HUES6 (cell line): ENCODE results near the gene TSNAX.
"Not testable (repeated sequence)": the region's sequence is repeated elsewhere in the genome, so short reads cannot be mapped to it uniquely, and the experiment has no call there.

Source experiments
- H3K27ac ChIP-seq: 2 replicates; pipeline ENCODE4 v1.7.0; 2013; ENCODE audit warnings: low read depth, mild to moderate bottlenecking, low read length, inconsistent platforms
- H3K27me3 ChIP-seq: 2 replicates; pipeline ENCODE4 v1.6.1; 2013; ENCODE audit warnings: low read length; ENCODE audit not compliant: control insufficient read depth, insufficient read depth
- H3K36me3 ChIP-seq: 2 replicates; pipeline ENCODE4 v1.6.1; 2013; ENCODE audit warnings: low read length; ENCODE audit not compliant: control insufficient read depth, insufficient read depth
- H3K4me1 ChIP-seq: 2 replicates; pipeline ENCODE4 v1.6.1; 2013; ENCODE audit warnings: low read length; ENCODE audit not compliant: control insufficient read depth, insufficient read depth
- H3K4me3 ChIP-seq: 2 replicates; pipeline ENCODE4 v1.5.1; 2013; ENCODE audit warnings: low read depth, low read length
- H3K9ac ChIP-seq: one replicate; pipeline ENCODE4 v1.6.1; 2013; ENCODE audit warnings: mild to moderate bottlenecking, low read length
- H3K9me3 ChIP-seq: 2 replicates; pipeline ENCODE4 v1.6.1; 2013; ENCODE audit warnings: low read depth, low read length; ENCODE audit not compliant: control insufficient read depth, insufficient read depth

TSNAX gene

GRCh38 chr1:231499148-231499763 is 29.2 kb upstream of the TSNAX start:
- Histone ChIP-seq H3K9ac (no peak overlapping the region), H3K4me3 (no peak overlapping the region), H3K36me3 (no peaks in the 10 kb centered on the region), H3K9me3 (peaks cover 41% of the 10 kb centered on the region), H3K27ac (no peak overlapping the region), H3K4me1 (no peaks in the 10 kb centered on the region), H3K27me3 (no peaks in the 10 kb centered on the region)

DNA sequence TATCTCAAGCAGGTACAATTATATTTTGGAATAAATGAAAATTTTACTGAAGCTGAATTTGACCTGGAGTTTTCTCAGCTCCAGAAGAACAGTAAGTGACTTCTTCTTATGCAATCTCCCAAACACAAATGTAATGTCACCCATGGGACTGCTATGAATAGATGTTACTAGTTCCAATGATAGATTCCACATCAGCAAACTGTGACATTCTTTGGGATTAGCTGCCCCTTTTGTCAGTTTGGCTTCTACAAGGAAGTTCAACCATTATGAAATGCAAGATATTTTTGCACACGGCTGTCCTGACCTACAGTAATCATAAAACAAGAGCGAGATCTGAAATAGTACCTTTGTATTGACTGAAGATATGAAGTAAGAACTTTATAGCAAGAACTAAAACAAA is 27.8 kb upstream of the TSNAX start:
- no peaks in the 10 kb centered on the region for H3K27me3 ChIP-seq
- no peaks in the 10 kb centered on the region for H3K36me3 ChIP-seq
- H3K4me1 ChIP-seq = no peaks in the 10 kb centered on the region
- H3K9ac ChIP-seq = no peak overlapping the region
- H3K9me3 ChIP-seq = peaks cover 41% of the 10 kb centered on the region
- no peak overlapping the region for H3K4me3 ChIP-seq
- no peak overlapping the region for H3K27ac ChIP-seq

DNA sequence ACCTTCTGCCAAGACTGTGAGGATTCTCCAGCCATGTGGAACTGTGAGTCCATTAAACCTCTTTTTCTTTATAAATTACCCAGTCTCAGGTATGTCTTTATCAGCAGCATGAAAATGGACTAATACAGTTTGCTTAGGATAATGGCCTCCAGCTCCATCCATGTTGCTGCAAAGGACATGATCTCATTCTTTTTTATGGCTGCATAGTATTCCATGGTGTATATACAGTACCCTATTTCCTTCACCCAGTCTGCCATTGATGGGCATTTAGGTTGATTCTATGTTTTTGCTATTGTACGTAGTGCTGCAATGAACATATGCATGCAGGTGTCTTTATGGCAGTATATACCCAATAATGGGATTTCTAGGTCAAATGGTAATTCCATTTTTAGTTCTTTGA is 25.3 kb upstream of the TSNAX start:
- H3K36me3 ChIP-seq, H3K27me3 ChIP-seq, H3K4me1 ChIP-seq, H3K4me3 ChIP-seq, H3K9ac ChIP-seq, H3K27ac ChIP-seq: not testable (repeated sequence)
- H3K9me3 ChIP-seq = peaks cover 32% of the 10 kb centered on the region

DNA sequence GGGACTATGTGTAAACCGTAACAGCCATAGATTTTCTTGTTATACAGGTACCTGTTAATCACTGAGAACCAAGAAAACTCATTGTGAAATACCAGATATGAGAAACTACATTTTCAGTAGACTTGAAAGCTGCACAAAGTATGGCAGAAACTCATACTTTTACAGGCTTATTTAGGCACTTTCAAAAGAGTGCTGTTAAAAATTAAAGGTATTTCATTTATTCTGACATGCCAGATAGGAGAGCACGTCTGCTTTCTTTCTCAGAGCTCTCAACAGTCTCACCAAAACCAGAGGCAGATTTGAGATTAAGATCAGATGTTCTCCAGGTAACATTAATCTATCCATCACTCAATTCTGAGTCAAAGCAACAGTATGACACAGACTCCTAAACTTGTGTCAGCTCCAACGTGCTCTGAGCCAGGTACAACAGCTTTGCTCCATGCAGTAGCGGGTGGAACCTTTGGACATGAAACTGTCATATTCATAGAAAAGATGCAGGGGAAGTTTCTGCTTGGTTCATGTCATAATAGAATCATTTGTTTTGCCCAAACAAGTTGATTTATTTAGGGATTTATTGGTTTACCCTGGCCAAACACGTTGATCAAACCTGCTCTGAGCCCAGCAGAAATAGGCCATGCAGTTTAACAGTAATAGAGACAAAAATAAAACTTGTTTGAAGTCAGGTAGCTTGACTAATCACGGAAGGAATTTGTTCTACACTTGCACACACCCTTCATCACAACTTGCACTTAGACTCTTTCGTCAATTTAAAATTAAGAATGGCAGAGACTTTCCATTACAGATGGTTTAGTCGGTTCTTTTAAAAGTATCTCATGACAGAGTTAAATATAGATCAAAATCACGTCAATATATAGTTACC is 20.8 kb upstream of the TSNAX start:
- no peak overlapping the region for H3K4me3 ChIP-seq
- peaks cover 9% of the 10 kb centered on the region for H3K4me1 ChIP-seq
- H3K27ac ChIP-seq = no peak overlapping the region
- no peaks in the 10 kb centered on the region for H3K36me3 ChIP-seq
- H3K9me3 ChIP-seq = no peaks in the 10 kb centered on the region
- no peak overlapping the region for H3K9ac ChIP-seq
- no peaks in the 10 kb centered on the region for H3K27me3 ChIP-seq

GRCh38 chr1:231508497-231508896 is 20.0 kb upstream of the TSNAX start:
- Histone ChIP-seq H3K27ac (no peak overlapping the region), H3K27me3 (no peaks in the 10 kb centered on the region), H3K4me3 (no peak overlapping the region), H3K36me3 (no peaks in the 10 kb centered on the region), H3K4me1 (peaks cover 9% of the 10 kb centered on the region), H3K9me3 (no peaks in the 10 kb centered on the region), H3K9ac (no peak overlapping the region)

GRCh38 chr1:231508941-231509340 is 19.5 kb upstream of the TSNAX start:
- H3K9me3 ChIP-seq = no peaks in the 10 kb centered on the region
- no peak overlapping the region for H3K4me3 ChIP-seq
- peaks cover 9% of the 10 kb centered on the region for H3K4me1 ChIP-seq
- H3K9ac ChIP-seq = no peak overlapping the region
- no peaks in the 10 kb centered on the region for H3K27me3 ChIP-seq
- H3K36me3 ChIP-seq = no peaks in the 10 kb centered on the region
- no peak overlapping the region for H3K27ac ChIP-seq

- no peak overlapping the region for H3K27ac ChIP-seq
- no peaks in the 10 kb centered on the region for H3K9me3 ChIP-seq
- no peaks in the 10 kb centered on the region for H3K36me3 ChIP-seq
- no peak overlapping the region for H3K4me3 ChIP-seq
- peaks cover 9% of the 10 kb centered on the region for H3K4me1 ChIP-seq
- H3K27me3 ChIP-seq = no peaks in the 10 kb centered on the region
- no peak overlapping the region for H3K9ac ChIP-seq
Measured at GRCh38 chr1:231512147-231512698, 16.2 kb upstream of the TSNAX start.

DNA sequence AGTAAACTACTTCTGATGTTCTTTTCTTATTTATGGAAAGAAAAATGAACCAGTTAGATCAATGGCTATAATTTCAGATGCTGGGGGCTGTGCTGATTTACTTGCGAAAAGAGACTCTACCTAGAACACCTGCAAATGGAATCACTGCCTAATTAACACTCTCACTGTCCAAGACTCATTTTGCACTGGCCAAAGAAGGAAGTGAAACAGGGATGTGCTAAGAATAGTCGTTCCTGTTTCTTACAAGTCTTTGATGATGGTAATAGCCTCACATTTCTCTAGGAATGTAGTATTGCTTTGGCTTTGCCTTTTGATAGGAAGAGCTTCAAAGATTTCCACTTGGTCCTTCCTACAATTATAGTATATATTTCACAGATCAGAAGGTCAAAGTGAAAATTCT is 12.7 kb upstream of the TSNAX start:
- no peak overlapping the region for H3K27ac ChIP-seq
- H3K9ac ChIP-seq = no peak overlapping the region

DNA sequence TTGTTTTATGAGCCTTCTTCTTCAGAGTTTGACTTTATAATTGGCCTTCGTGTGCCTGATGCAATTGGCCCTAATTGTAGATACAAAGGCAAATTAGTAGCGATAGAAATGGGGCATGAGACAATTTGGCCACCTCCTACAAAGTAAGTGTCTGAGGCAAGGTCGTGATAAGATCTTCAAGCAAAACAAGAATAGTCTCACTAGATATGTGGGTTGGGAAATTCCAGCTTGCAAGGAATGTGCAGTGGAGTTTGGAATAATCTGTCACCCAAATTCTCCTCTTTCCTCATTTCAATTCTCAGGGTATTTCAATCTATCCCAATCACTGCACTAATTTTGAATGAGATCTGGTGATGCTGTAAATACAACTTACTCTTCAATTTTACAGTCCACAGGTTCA is 11.4 kb upstream of the TSNAX start:
- H3K4me3 ChIP-seq = no peak overlapping the region
- H3K36me3 ChIP-seq = no peaks in the 10 kb centered on the region
- H3K27me3 ChIP-seq = no peaks in the 10 kb centered on the region
- no peak overlapping the region for H3K27ac ChIP-seq
- H3K9me3 ChIP-seq = no peaks in the 10 kb centered on the region
- no peaks in the 10 kb centered on the region; the same call in 1 of the 2 replicates for H3K4me1 ChIP-seq
- H3K9ac ChIP-seq = no peak overlapping the region

More for the DNA sequence above, 12.7 kb upstream of the TSNAX start:
- Histone ChIP-seq H3K36me3 (no peaks in the 10 kb centered on the region), H3K27me3 (no peaks in the 10 kb centered on the region), H3K4me3 (no peak overlapping the region), H3K9me3 (no peaks in the 10 kb centered on the region), H3K4me1 (no peaks in the 10 kb centered on the region; the same call in 1 of the 2 replicates)

DNA sequence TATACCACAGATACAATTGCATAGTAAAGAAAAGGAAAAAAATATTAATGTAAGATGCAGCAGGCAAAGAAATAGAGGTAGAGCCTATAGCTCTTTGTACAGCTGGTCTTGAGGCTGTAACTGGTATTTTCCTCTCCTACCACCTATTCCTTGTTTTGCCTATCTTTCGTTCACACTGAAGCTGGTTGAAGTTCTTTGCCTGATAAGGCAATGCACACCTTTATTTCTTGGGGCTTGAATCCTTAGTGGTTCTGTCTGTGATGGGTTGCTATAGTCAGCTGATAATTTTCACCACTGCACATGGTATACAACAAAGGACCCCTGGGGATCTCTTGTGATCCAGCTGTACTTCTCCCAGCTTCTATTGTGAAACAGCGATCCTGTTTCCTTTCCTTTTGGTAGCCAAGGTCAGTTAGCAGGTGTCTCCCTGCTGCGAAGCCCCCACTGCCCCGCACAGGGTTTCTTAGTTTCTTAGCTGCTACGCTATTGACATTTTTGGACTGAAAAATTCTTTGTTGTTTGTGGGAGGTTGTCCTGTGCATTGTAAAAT is 9.9 kb upstream of the TSNAX start:
- H3K27ac ChIP-seq = no peak overlapping the region
- no peaks in the 10 kb centered on the region for H3K9me3 ChIP-seq
- no peaks in the 10 kb centered on the region for H3K27me3 ChIP-seq
- H3K9ac ChIP-seq = no peak overlapping the region
- no peaks in the 10 kb centered on the region; the same call in 1 of the 2 replicates for H3K4me1 ChIP-seq
- H3K36me3 ChIP-seq = no peaks in the 10 kb centered on the region
- no peak overlapping the region for H3K4me3 ChIP-seq

GRCh38 chr1:231519166-231519565 is 9.3 kb upstream of the TSNAX start:
- H3K27ac ChIP-seq = no peak overlapping the region
- H3K27me3 ChIP-seq = no peaks in the 10 kb centered on the region
- no peak overlapping the region for H3K9ac ChIP-seq
- no peaks in the 10 kb centered on the region for H3K9me3 ChIP-seq
- H3K4me3 ChIP-seq = no peak overlapping the region
- no peaks in the 10 kb centered on the region; the same call in 1 of the 2 replicates for H3K4me1 ChIP-seq
- no peaks in the 10 kb centered on the region for H3K36me3 ChIP-seq
